ENCODE measurements around the gene PBX2.
"Not testable (repeated sequence)": the region's sequence is repeated elsewhere in the genome, so short reads cannot be mapped to it uniquely, and the experiment has no call there.

PBX2 gene

GRCh38 chr6:32200711-32201475 lies 10.9 kb upstream of the PBX2 start:
- DNase-seq: no peak

DNA sequence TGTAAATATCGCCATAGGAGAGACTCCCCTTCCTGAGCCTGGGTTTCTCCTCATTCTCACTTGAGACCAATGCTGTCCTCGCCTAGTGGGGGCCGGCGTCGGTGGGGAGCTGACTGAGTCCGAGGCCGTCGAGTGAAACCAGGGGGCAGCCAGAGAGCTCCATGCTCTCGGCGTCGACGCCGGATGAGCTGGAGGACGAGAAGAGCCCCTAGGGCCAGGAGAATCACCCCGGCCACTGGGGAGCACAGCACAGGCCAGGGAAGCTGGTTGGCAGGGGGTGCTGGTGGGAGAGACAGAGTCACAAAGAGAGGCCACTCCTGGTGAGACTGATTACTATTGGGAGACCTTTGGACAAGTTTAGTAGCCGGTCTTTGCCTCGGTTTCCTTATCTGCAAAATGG lies 8.9 kb upstream of the PBX2 start:
- no peak for DNase-seq

GRCh38 chr6:32198345-32198696 lies 8.3 kb upstream of the PBX2 start:
- no peak for DNase-seq

GRCh38 chr6:32196682-32197616 lies 6.9 kb upstream of the PBX2 start:
- DNase-seq: no peak

DNA sequence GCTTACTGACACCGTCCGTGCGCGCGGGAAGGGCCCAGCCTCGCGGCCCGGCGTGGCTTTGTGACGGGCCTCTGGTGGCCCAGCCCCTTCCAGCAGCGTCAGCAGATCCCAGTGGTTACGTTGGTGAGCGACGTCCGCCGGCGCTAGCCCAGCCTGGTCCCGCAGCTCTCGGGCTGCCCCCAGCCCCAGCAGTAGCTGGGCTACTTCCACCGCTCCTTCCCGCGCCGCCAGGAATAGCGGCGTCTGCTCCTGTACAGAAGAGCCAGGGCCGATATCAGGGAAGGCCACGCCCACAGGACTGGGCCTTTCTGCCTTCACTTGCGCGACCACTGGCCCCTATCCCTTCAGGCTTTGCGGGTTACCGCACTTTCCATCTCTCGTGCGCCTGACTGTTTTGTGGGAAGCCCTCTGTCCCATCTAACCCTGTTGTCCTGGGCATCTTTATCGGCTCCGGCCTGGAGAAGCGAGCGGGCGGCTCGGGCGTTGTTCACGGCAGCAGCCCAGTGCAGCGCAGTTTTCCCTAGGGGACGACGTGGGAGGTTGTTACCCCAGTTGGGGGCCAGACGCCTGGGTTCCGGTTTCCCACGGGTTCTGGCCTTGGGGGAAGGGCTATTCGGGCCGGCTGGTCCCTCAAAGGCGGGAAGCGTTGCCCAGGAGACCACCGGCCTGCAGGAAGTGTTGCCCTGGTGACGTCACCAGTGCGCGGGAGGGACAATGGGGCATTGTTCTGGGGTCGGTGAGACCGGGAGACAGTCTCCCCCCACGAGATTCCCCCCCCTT lies 6.1 kb upstream of the PBX2 start:
- DNase-seq: peak; percentile 82

DNA sequence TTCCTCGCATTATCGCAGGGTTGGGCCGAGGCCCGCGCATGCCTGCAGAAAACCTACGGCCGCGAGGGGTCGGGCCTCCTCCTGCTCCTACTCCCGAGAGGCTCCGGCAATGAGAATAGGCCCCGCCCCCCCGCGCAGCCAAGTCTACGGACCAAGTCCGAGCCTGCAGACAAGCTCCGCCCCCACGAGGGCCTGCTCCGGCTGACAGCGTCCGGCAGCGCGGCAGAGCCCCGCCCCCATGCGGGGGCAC lies 5.6 kb upstream of the PBX2 start:
- DNase-seq: peak; percentile 100

DNA sequence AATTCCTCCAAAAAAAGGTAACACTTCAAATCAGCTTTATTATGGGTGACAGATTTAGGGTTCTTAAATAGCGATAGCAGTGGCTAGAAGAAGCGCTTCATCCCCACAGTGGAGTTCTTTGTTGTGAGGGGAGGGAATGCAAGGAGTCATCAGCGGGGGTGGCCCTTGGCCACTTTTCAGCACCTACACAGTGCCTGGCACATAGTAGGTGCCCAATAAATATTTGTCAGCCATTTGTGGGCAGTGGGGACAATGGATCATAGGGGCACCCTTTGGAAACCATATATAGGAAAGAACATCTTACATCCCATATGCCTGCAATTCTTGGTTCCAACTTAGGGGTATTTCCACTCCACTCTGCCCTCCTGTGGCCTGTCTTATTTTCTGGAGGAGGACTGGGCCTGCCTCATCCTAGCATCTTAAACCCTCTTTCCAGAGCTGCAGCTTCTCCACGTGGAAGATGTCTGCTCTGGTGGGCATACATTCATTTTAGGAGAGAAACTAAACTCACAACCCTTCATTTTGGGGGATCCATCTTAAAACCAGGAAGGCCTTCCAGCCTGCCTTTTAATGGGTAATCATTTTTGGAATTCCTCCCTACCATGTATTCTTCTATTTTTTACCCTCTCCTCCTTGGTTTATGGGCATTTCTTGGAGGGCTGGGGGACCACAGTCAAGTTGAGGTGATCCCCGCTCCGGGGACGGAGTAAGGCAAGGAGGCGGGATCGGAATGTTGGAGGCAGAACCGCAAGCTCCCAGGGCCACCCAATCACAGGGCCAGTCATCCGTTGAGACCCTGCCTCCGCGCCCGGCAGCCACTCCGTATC lies 5.0 kb upstream of the PBX2 start:
- peak; percentile 68 for DNase-seq

DNA sequence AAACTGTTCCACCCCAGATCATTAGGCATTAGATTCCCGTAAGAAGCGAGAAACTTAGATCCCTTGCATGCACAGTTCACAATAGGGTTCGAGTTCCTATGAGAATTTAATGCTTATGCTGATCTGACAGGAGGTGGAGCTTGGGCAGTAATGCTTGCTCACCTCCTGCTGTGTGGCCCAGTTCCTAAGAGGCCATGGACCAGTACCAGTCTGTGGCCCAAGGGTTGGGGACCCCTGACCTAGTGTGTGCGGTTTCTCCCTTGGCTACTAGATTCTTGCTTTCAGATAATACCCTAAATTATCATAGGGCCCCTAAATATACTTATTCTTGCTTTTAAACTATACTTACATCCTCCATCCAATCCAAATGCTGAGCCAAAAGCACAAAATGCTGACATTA lies 4.4 kb upstream of the PBX2 start:
- DNase-seq: no peak

GRCh38 chr6:32193096-32193495 lies 3.1 kb upstream of the PBX2 start:
- DNase-seq: not testable (repeated sequence)

GRCh38 chr6:32192608-32193039 lies 2.6 kb upstream of the PBX2 start, which contains the start of gene GPSM3:
Gene GPSM3 (minus strand): TSS chr6:32192643. CDS start chr6:32192513, 130 bp downstream.
- DNase-seq: peak; percentile 58

GRCh38 chr6:32191696-32192607 lies 1.9 kb upstream of the PBX2 start:
- DNase-seq: no peak

DNA sequence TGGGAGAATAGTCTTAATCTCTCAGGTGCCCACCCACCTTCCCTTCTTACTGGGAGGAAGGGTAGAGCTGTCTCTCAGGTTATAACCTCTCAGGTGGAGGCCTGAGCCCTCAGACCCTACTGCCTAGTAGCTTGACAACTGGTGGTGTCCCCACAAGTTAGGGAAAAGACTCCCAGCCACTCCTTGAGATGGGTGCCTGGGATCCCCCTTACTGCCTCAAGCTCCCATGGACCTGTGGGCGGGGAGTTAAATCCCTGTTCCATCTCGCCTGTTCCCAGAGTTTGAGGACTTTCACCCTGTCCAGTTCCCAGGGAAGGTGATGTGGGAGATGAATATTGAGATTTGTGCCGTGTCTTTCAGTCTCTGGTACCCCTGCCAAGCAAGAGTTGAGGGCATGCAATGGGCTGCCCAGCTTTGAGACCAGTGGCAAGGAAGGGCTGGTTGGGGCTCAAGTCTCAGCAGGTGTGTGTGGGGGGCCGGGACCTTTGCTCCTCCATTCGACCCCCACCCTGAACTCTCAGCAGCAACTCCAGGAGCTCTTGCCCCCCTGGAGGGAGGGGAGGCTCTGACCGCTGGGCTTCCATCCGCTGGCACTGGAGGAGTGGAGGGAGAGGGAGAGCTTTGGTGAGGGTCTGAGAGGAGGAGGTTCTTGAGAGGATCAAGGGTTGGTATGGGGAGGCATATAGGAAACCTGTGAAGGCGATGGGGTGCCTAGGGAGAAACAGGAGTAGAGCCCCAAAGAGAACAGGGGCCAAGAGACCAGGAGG lies 1.1 kb upstream of the PBX2 start:
- DNase-seq: no peak

DNA sequence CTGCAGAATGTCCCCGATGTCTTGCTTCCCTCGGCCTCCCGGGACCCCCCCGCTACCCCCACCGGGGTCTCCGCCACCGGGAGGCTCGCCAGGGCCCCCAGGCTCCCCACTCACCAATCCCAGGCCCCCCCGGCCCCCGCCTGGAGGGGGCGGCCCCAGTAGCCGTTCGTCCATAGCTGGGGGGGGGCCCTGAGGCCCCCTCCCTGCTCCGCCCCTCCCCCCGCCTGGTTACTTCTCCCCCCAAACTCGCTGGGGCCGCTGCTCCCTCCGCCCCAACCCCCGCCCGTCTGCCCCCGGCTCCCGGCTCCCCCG lies 304 bp downstream of the PBX2 start:
- DNase-seq: no peak

- no peak for DNase-seq
These were observed 797 bp downstream of the PBX2 start for GRCh38 chr6:32189069-32189741.

DNA sequence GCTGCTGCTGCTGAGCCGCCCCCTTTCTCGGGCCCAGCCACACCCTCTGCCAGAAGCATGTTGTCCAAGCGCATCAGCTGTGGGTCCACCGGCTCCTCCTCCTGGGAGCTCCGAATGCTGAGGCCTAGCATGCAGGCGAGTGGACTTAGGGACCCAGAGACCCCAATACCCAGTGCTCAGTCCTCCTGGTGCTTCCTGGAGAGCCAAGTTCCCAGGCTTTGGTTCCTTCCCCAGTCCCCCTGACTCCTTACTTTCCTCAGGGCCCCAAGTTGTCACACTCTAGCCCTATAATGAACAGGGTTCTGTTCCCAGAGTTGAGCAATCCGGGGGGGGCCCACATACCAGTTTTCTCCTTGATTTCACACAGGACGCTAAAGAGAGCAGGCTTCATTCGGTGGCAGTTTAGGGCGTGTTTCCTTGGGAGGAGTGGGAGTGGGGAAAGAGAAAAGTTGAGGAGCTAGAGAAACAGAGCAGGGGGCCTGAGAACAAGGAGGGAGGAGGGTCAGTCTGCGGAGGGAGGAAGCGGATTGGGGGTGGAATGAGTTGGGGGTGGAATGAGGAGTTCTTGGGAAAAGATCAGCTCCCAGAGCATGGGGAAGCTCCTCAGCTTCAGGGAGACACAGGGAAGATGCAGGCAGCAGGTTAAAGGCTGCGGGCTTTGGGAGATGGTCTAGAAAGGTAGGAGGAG lies 1.5 kb downstream of the PBX2 start:
- no peak for DNase-seq

- DNase-seq: not testable (repeated sequence)
These were observed 2.1 kb downstream of the PBX2 start for GRCh38 chr6:32187725-32188380.

DNA sequence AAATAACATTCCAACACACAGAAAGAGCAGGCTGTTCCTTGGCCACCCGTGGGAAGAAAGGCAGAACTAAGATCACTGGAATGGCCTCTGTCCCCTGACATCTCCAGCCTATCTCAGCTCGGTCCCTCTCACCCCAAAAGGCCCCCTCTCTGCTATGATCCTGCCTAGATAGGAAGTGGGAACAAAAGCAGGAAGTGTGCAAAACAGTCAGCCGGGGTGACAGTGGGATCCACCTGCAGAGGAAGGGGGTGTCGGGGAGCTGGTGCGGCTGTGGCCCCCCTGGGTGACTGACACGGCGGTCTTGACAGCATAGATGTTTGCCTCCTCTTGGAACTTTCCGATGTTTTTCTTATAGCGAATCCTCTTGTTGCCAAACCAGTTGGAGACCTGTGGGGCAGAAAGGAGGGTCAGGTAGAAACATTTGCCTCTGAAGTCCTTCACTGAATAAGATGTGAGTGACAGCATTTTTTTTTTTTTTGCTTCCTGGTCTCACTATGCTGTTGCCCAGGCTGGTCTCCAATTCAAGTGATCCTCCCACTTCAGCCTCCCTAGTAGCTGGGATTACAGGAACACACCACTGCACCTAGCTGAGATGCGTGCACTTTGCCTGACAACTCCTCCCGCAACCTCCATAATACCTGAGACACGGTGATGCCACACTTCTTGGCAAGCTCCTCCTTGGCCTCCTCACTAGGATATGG lies 2.8 kb downstream of the PBX2 start:
- DNase-seq: no peak

DNA sequence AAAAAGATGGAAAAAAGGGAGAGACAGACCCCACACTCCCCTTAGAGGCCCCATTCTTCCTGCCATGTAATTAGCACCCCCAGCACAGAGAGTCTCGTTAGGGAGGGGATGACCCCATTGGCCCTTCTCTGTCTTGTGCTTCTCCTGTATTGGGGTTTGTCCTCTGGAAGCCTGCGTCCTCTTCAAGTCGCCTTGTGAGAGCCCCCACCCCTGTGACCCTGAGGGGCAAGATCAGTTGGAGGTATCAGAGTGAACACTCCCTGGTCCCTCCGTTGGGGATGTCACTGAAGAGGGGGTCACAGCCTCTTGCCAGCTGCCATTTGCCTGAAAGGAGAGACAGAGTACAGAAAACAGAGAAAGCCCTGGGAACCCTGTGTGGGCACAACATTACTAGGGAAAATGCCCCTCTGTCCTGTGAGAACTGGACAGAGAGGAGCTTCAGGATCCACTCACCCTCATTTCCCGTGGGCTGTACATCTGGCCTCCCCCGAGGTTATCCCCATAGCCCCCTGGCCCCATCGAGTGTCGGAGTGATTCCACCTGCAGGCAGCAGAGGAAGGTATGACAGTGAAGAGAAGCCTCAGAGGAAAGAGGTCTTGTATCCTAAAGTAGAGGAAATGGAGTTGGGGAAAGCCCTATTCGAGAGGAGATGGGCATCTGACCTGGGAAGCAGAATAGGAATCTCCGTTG lies 3.7 kb downstream of the PBX2 start:
- DNase-seq: not testable (repeated sequence)
